Measurements from ENCODE around the gene PAGE2.
"Not testable (repeated sequence)": the region's sequence is repeated elsewhere in the genome, so short reads cannot be mapped to it uniquely, and the experiment has no call there.

- TF ChIP-seq POLR2A, CTCF (IDR thresholded peaks at IDR 0.05): not testable (repeated sequence)
Observed at GRCh38 chrX:55116589-55116988, 27.8 kb downstream of the PAGE2 start.

Data from prostate gland (tissue), 2 donors.